NB4 (cell line): ENCODE measurements around the gene SETD9.

Source experiments
- DNase-seq: peaks from one replicate; pipeline ENCODE4 v3.0.0; 2010; ENCODE audit warnings: low read depth
- H3K4me3 ChIP-seq: one replicate; pipeline ENCODE4 v1.5.1; 2011; ENCODE audit warnings: mild to moderate bottlenecking, low read depth, low read length, moderate library complexity
- CTCF ChIP-seq: IDR thresholded peaks from one replicate; pipeline ENCODE4 v1.5.1; 2012; ENCODE audit warnings: low read depth, low read length
- MYC ChIP-seq: IDR thresholded peaks from 2 replicates; pipeline ENCODE4 v1.6.1; 2011; ENCODE audit warnings: low read depth, low read length
- POLR2A ChIP-seq: IDR thresholded peaks from 2 replicates; pipeline ENCODE4 v1.6.1; 2011; ENCODE audit warnings: mild to moderate bottlenecking; ENCODE audit not compliant: insufficient read length; ENCODE audit errors: extremely low read depth
- TF ChIP-seq, protein P1 (sequence below): IDR thresholded peaks from 2 replicates; pipeline ENCODE4 v1.6.1; 2011; ENCODE audit warnings: low read depth, low read length

The SETD9 gene

GRCh38 chr5:56881571-56881970 is 27.8 kb upstream of the SETD9 start:
- no peak for DNase-seq
- H3K4me3 ChIP-seq, result no peak overlapping the region
- TF ChIP-seq, protein P1, sequence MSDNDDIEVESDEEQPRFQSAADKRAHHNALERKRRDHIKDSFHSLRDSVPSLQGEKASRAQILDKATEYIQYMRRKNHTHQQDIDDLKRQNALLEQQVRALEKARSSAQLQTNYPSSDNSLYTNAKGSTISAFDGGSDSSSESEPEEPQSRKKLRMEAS, result no peak
- TF ChIP-seq POLR2A (no peak), MYC (no peak)

- TF ChIP-seq CTCF (no peak), POLR2A (no peak)
- TF ChIP-seq, protein P1, result no peak
- H3K4me3 ChIP-seq, result no peak overlapping the region
- DNase-seq, result no peak
Observed at GRCh38 chr5:56893251-56893951, 16.0 kb upstream of the SETD9 start.

GRCh38 chr5:56896763-56897162 is 12.6 kb upstream of the SETD9 start:
- TF ChIP-seq POLR2A (no peak), CTCF (no peak), MYC (no peak)
- TF ChIP-seq, protein P1, result no peak
- DNase-seq, result no peak
- no peak overlapping the region for H3K4me3 ChIP-seq

DNA sequence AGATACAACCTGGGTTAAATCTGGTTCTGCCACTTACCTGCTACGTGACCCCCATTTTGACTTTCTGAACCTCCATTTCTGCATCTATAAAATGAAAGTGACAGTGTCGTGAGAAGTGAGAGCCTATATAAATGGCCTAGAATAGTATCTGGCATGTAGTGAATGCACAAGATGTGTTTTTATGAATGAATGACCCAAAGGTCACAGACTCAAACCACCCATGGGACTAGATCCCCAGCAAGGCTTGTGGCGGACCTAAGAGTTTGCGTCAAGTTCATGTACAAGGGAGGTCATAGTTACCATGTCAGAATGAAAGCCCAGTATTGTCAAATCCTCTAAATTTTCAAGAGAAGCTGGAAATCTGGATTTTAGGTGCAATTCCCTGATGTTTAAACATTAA is 11.2 kb upstream of the SETD9 start:
- TF ChIP-seq MYC, result no peak
- no peak for TF ChIP-seq POLR2A
- TF ChIP-seq CTCF, result no peak
- TF ChIP-seq, protein P1, result no peak
- DNase-seq, result no peak
- no peak overlapping the region for H3K4me3 ChIP-seq

DNA sequence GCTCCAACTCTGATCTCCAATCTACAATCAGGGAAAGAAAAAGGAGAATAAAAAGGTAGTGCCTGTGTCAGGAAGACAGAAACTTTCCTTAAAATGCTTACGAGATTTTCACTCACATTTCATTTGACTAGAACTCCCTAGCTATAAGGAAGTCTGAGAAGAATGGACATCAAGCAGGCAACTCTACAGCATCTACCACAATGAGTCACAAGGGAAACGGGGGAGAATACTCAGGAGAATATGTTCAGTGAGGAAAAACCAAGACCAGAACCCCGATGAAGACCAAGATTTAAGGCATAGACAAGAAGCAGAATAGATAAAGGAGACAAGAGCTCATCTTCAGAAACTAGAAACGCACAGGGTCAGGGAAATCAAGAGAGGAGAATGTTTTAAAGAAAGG is 9.0 kb upstream of the SETD9 start:
- peak; percentile 81 for DNase-seq
- no peak for TF ChIP-seq POLR2A
- no peak for TF ChIP-seq MYC
- TF ChIP-seq, protein P1, result no peak
- no peak for TF ChIP-seq CTCF
- H3K4me3 ChIP-seq, result peak overlapping the region; percentile 12

DNA sequence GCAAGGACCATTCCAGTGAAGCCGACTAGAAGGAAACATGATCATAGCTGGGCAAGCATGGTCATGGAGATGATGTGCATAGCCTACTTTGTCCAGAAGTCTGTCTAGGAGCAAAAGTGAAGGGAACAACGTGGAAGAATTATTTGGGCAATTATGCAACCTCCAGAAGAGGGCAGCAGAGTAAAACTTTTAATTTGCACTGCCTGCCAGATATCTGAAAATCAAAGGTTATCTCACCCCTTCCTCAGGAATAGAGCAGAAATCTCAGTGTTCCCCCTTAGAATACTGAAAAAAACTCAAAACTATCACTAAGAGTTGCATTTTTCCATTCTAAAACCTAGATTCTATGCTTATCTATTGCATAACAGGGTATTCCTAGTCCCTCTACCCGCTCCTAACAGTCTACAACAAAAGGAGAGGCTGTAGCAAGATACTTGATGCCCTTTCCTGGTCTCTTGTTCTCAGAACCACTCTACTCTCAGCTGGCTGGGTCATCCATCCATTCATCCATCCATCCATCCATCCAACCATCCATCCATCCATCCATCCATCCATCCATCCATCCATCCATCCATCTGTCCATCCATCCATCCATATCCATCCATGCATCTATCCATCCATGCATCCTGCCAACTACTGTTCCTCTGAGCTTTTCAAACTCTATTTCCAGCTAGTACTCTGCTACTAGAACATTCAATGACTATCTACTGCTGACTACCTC is 8.4 kb upstream of the SETD9 start:
- DNase-seq, result peak; percentile 64
- TF ChIP-seq, protein P1, result peak; percentile 29
- TF ChIP-seq MYC, result no peak
- no peak for TF ChIP-seq POLR2A
- peak; percentile 58 for TF ChIP-seq CTCF
- H3K4me3 ChIP-seq, result peak overlapping the region; percentile 12
